SK-N-SH (cell line): ENCODE results near the gene THSD4. TPM values are rescaled to one million over a fixed set of nuclear protein-coding genes. Genes with fewer than 3 reads are reported as not detected.

Source experiments
- CTCF ChIA-PET: fragments of 300-600, 350-600 bp; formaldehyde crosslinking; extraction: SDS; loops from one replicate; lab custom pipeline; 2021; lab: Yijun Ruan, JAX
- POLR2A ChIA-PET: fragments of 350-600 bp; sonication (Branson Sonifier 250); formaldehyde crosslinking; extraction: SDS; loops from one replicate; lab custom pipeline; 2020; ENCODE audit warnings: antibody characterized with exemption, inconsistent platforms; lab: Yijun Ruan, JAX
- DNase-seq: peaks from one replicate; pipeline ENCODE4 v3.0.0; 2012
- H2AFZ ChIP-seq: fragments of 200-600 bp; sonication (generic); 2 replicates; pipeline ENCODE4 v1.8.1; 2016; ENCODE audit warnings: antibody characterized with exemption, mild to moderate bottlenecking, low read depth
- H3F3A ChIP-seq: fragments of 200-600 bp; sonication (generic); replicated peaks from 2 replicates; pipeline ENCODE3; 2016; ENCODE audit warnings: antibody characterized with exemption, mild to moderate bottlenecking; ENCODE audit not compliant: insufficient read depth
- H3K27ac ChIP-seq, 2 experiments: fragments of 200-500 bp in 1 of 2; fragments of 200-600 bp in 1 of 2; sonication (Bioruptor generic) in 1 of 2; sonication (generic), shearing (Covaris generic) in 1 of 2; 2 replicates each; pipeline versions ENCODE4 v1.5.1 to v1.6.1; 2014 to 2016; ENCODE audit warnings: low read depth in 2 of 2, inconsistent platforms in 1 of 2, low read length in 1 of 2, mild to moderate bottlenecking in 1 of 2, mixed read lengths in 1 of 2
- H3K27me3 ChIP-seq: fragments of 200-600 bp; sonication (generic), shearing (Covaris generic); 2 replicates; pipeline ENCODE4 v1.6.1; 2016; ENCODE audit warnings: mixed run types; ENCODE audit not compliant: insufficient read depth
- H3K36me3 ChIP-seq, 2 experiments: fragments of 200-500 bp in 1 of 2; fragments of 200-600 bp in 1 of 2; sonication (Bioruptor generic) in 1 of 2; sonication (generic) in 1 of 2; replicated peaks in 1 of 2; 2 replicates each; pipeline versions ENCODE3 to v1.5.1; 2014 to 2016; ENCODE audit warnings: low read length in 1 of 2, mild to moderate bottlenecking in 1 of 2; ENCODE audit not compliant: insufficient read depth in 2 of 2, control insufficient read depth in 1 of 2
- H3K4me1 ChIP-seq, 2 experiments: fragments of 200-500 bp in 1 of 2; fragments of 200-600 bp in 1 of 2; sonication (Bioruptor generic) in 1 of 2; sonication (generic), shearing (Covaris generic) in 1 of 2; 2 replicates each; pipeline versions ENCODE4 v1.5.1 to v1.6.1; 2014 to 2016; ENCODE audit warnings: low read depth in 1 of 2, low read length in 1 of 2, mixed run types in 1 of 2; ENCODE audit not compliant: insufficient read depth in 2 of 2, control insufficient read depth in 1 of 2
- H3K4me2 ChIP-seq: fragments of 200-600 bp; sonication (generic), shearing (Covaris generic); 2 replicates; pipeline ENCODE4 v1.6.1; 2017; ENCODE audit warnings: mixed run types
- H3K4me3 ChIP-seq, 2 experiments: fragments of 200-500 bp in 1 of 2; fragments of 200-600 bp in 1 of 2; sonication (Bioruptor generic) in 1 of 2; sonication (generic), shearing (Covaris generic) in 1 of 2; 2 replicates each; pipeline versions ENCODE4 v1.5.1 to v1.8.1; 2014 to 2016; ENCODE audit warnings: low read depth in 2 of 2, inconsistent platforms in 1 of 2, low read length in 1 of 2, mild to moderate bottlenecking in 1 of 2, mixed read lengths in 1 of 2, moderate library complexity in 1 of 2
- H3K79me2 ChIP-seq: fragments of 200-600 bp; sonication (generic); 2 replicates; pipeline ENCODE4 v1.8.1; 2017; ENCODE audit warnings: mild to moderate bottlenecking; ENCODE audit not compliant: insufficient read depth
- H3K9ac ChIP-seq: fragments of 200-600 bp; sonication (generic); 2 replicates; pipeline ENCODE4 v1.6.1; 2017; ENCODE audit warnings: mixed run types
- H3K9me2 ChIP-seq: fragments of 200-600 bp; sonication (generic); 2 replicates; pipeline ENCODE4 v1.6.1; 2017; ENCODE audit warnings: mixed run types
- H3K9me3 ChIP-seq: fragments of 200-600 bp; sonication (generic); 2 replicates; pipeline ENCODE4 v1.6.1; 2017; ENCODE audit warnings: mixed run types, mild to moderate bottlenecking, moderate library complexity
- H4K20me1 ChIP-seq: fragments of 200-600 bp; sonication (generic); 2 replicates; pipeline ENCODE4 v1.6.1; 2017; ENCODE audit warnings: mild to moderate bottlenecking, mixed run types; ENCODE audit not compliant: insufficient read depth
- CHD2 ChIP-seq: fragments of 150-350 bp; IDR thresholded peaks from 2 replicates; pipeline ENCODE4 v1.6.1; 2018; ENCODE audit warnings: low read length; ENCODE audit not compliant: partially characterized antibody
- CTCF ChIP-seq: fragments of 200-600 bp; sonication (generic); IDR thresholded peaks from 2 replicates; pipeline ENCODE4 v1.6.1; 2017; ENCODE audit warnings: antibody characterized with exemption, mild to moderate bottlenecking, moderate library complexity
- EZH2phosphoT487 ChIP-seq: fragments of 200-600 bp; sonication (generic); IDR thresholded peaks from 2 replicates; pipeline ENCODE4 v1.6.1; 2017; ENCODE audit warnings: low read depth, mixed run types, mild to moderate bottlenecking, antibody characterized with exemption, moderate library complexity, borderline replicate concordance
- FOXJ3 ChIP-seq: sonication (generic); formaldehyde crosslinking; IDR thresholded peaks from 2 replicates; pipeline ENCODE4 v1.5.1; 2020; ENCODE audit warnings: mild to moderate bottlenecking, missing genetic modification reagents
- FOXM1 ChIP-seq: IDR thresholded peaks from 2 replicates; pipeline ENCODE4 v1.4.0; 2012; ENCODE audit warnings: low read depth, mild to moderate bottlenecking
- GABPA ChIP-seq: IDR thresholded peaks from 2 replicates; pipeline ENCODE4 v1.4.0; 2012; ENCODE audit warnings: low read depth, mild to moderate bottlenecking
- GATA2 ChIP-seq: sonication (generic); formaldehyde crosslinking; IDR thresholded peaks from 2 replicates; pipeline ENCODE4 v1.5.0; 2020; ENCODE audit warnings: mild to moderate bottlenecking, missing genetic modification reagents
- JUND ChIP-seq: IDR thresholded peaks from 2 replicates; pipeline ENCODE4 v1.4.0; 2012
- MEF2A ChIP-seq: IDR thresholded peaks from 2 replicates; pipeline ENCODE4 v1.4.0; 2012; ENCODE audit warnings: low read depth, borderline replicate concordance
- PBX3 ChIP-seq: IDR thresholded peaks from 2 replicates; pipeline ENCODE4; 2012
- REST ChIP-seq: IDR thresholded peaks from 2 replicates; pipeline ENCODE4 v1.6.1; 2012; ENCODE audit warnings: mild to moderate bottlenecking, low read depth, low read length, moderate library complexity
- RFX5 ChIP-seq: IDR thresholded peaks from 2 replicates; pipeline ENCODE4 v1.6.1; 2012; ENCODE audit warnings: mild to moderate bottlenecking, improper control_type of control experiment, low read length
- TCF12 ChIP-seq: IDR thresholded peaks from 2 replicates; pipeline ENCODE4 v1.4.0; 2012
- USF1 ChIP-seq: IDR thresholded peaks from 2 replicates; pipeline ENCODE4 v1.4.0; 2012; ENCODE audit warnings: low read depth, borderline replicate concordance
- USF2 ChIP-seq: fragments of 150-350 bp; IDR thresholded peaks from 2 replicates; pipeline ENCODE4 v1.6.1; 2017; ENCODE audit warnings: antibody characterized with exemption, low read length, low read depth, borderline replicate concordance
- ZBTB33 ChIP-seq: IDR thresholded peaks from 2 replicates; pipeline ENCODE4 v1.4.0; 2012; ENCODE audit warnings: low read depth, borderline replicate concordance
- WGBS: methylation state at CpG from one replicate; pipeline ENCODE4 v1.1.6; 2017; ENCODE audit warnings: low lambda C conversion rate; 5-methylcytosine and 5-hydroxymethylcytosine counted together
- polyA plus RNA-seq, 3 experiments: library from polyadenylated mRNA; depleted of rRNA; stranded (reverse); fragments of >200 nt; gene quantifications; 2 replicates each; pipeline ENCODE4 v1.2.3, GENCODE V29; 2012

The THSD4 gene
- polyA plus RNA-seq, 1 of the 3 experiments (the other 2 are of a cell fraction) = 79.1 TPM

GRCh38 chr15:71338265-71338664, 223.0 kb downstream of the THSD4 start:
- no peak overlapping the region for H3K27ac ChIP-seq
- WGBS = 90% methylated on average over 9 of the region's 9 CpGs
- ChIA-PET CTCF (interaction anchor here (0.6 to 0.7 kb wide), 2 partner anchors 14 to 48 kb away, joined by 3 to 4 read pairs; no protein-coding TSS in a partner anchor), POLR2A (no interaction called here)
- no peak overlapping the region for H3K4me2 ChIP-seq
- H2AFZ ChIP-seq = no peak overlapping the region
- TF ChIP-seq REST = no peak
- no peak for TF ChIP-seq FOXM1
- no peak for TF ChIP-seq CHD2
- no peak for TF ChIP-seq EZH2phosphoT487
- TF ChIP-seq ZBTB33 = no peak
- H3K9ac ChIP-seq = no peak overlapping the region
- no peaks in the 10 kb centered on the region for H3K27me3 ChIP-seq
- no peak overlapping the region for H3K4me3 ChIP-seq
- H3K36me3 ChIP-seq = peaks cover 0 to 13% of the 10 kb centered on the region in 2 experiments
- H3K4me1 ChIP-seq = peaks cover 2 to 4% of the 10 kb centered on the region in 2 experiments; a peak in 2 of 4 replicates
- peaks cover 6% of the 10 kb centered on the region for H3F3A ChIP-seq
- H3K9me2 ChIP-seq = no peaks in the 10 kb centered on the region
- H4K20me1 ChIP-seq = no peaks in the 10 kb centered on the region
- H3K9me3 ChIP-seq = no peaks in the 10 kb centered on the region
- no peaks in the 10 kb centered on the region for H3K79me2 ChIP-seq
- DNase-seq = no peak

- H3F3A ChIP-seq = peaks cover 3% of the 10 kb centered on the region
- H3K9ac ChIP-seq = no peak overlapping the region
- no peaks in the 10 kb centered on the region for H3K27me3 ChIP-seq
- H3K4me3 ChIP-seq = no peak overlapping the region
- H3K27ac ChIP-seq = no peak overlapping the region
- 95% methylated on average over 7 of the region's 7 CpGs for WGBS
- no peaks in the 10 kb centered on the region for H3K9me3 ChIP-seq
- ChIA-PET POLR2A (no interaction called here), CTCF (interaction anchor here (0.7 kb wide), 1 partner anchor 15 kb away, joined by 4 read pairs; no protein-coding TSS in a partner anchor)
- H3K4me1 ChIP-seq = peaks cover 0 to 2% of the 10 kb centered on the region in 2 experiments; a peak in 1 of 4 replicates
- H2AFZ ChIP-seq = no peak overlapping the region
- H3K36me3 ChIP-seq = peaks cover 0 to 13% of the 10 kb centered on the region in 2 experiments
- H4K20me1 ChIP-seq = no peaks in the 10 kb centered on the region
- no peak for DNase-seq
- no peaks in the 10 kb centered on the region for H3K9me2 ChIP-seq
- H3K79me2 ChIP-seq = no peaks in the 10 kb centered on the region
- no peak overlapping the region for H3K4me2 ChIP-seq
- no peak for TF ChIP-seq CTCF
- TF ChIP-seq TCF12 = no peak
- no peak for TF ChIP-seq GATA2 (CRISPR knock-in tag)
- TF ChIP-seq MEF2A = no peak
- no peak for TF ChIP-seq GABPA
- no peak for TF ChIP-seq JUND
- no peak for TF ChIP-seq USF2
- no peak for TF ChIP-seq EZH2phosphoT487
- no peak for TF ChIP-seq RFX5
- no peak for TF ChIP-seq USF1
- TF ChIP-seq FOXJ3 (CRISPR knock-in tag) = no peak
- no peak for TF ChIP-seq PBX3
Observed at GRCh38 chr15:71338827-71339542, 223.7 kb downstream of the THSD4 start.
